Kidney (tissue), 14 donors: ENCODE data around the gene PRDX6. TPM values are rescaled to one million over a fixed set of nuclear protein-coding genes. Genes with fewer than 3 reads are reported as not detected.
A peak's percentile ranks its signal among the peaks of the same experiment; 100 is the strongest.
"Not testable (repeated sequence)": the region's sequence is repeated elsewhere in the genome, so short reads cannot be mapped to it uniquely, and the experiment has no call there.

ENCODE experiments used
- DNase-seq, 5 donors: peaks; one replicate each; pipeline ENCODE4 v3.0.0-alpha.2; 2013 to 2020
- FAIRE-seq: peaks from 2 replicates; lab custom pipeline; 2012; peaks lifted over from hg19 to GRCh38; lab: Jason Lieb, UNC
- H3K27ac ChIP-seq, 2 donors: one replicate each; pipeline ENCODE4 v1.7.0; 2013; ENCODE audit warnings: low read depth in 2 of 2, low read length in 2 of 2, inconsistent platforms in 1 of 2
- H3K27me3 ChIP-seq: one replicate; pipeline ENCODE4 v1.7.1; 2013; ENCODE audit warnings: low read length, inconsistent platforms; ENCODE audit not compliant: control insufficient read depth, insufficient read depth
- H3K36me3 ChIP-seq, 3 donors: one replicate each; pipeline versions ENCODE4 v1.7.0 to v1.7.1; 2013; ENCODE audit warnings: low read length in 3 of 3, control low read depth in 1 of 3, inconsistent platforms in 1 of 3; ENCODE audit not compliant: insufficient read depth in 3 of 3, control insufficient read depth in 2 of 3
- H3K4me1 ChIP-seq, 3 donors: one replicate each; pipeline versions ENCODE4 v1.7.0 to v1.7.1; 2013; ENCODE audit warnings: low read length in 3 of 3, inconsistent platforms in 1 of 3, low read depth in 1 of 3; ENCODE audit not compliant: control insufficient read depth in 2 of 3, insufficient read depth in 2 of 3
- H3K4me3 ChIP-seq, 3 donors: one replicate each; pipeline versions ENCODE4 v1.7.0 to v1.8.1; 2013; ENCODE audit warnings: low read length in 3 of 3, control low read depth in 1 of 3, inconsistent platforms in 1 of 3
- H3K9ac ChIP-seq, 3 donors: one replicate each; pipeline versions ENCODE4 v1.7.0 to v1.7.1; 2013; ENCODE audit warnings: low read length in 3 of 3, control low read depth in 1 of 3, inconsistent platforms in 1 of 3
- H3K9me3 ChIP-seq, 3 donors: one replicate each; pipeline versions ENCODE4 v1.7.0 to v1.7.1; 2013; ENCODE audit warnings: low read length in 3 of 3, control low read depth in 1 of 3, inconsistent platforms in 1 of 3; ENCODE audit not compliant: control insufficient read depth in 2 of 3, insufficient read depth in 1 of 3
- CTCF ChIP-seq: IDR thresholded peaks from 3 replicates; pipeline ENCODE4 v1.5.1; 2012; ENCODE audit warnings: mild to moderate bottlenecking, moderate library complexity, borderline replicate concordance; ENCODE audit not compliant: insufficient read depth; ENCODE audit errors: extremely low read depth
- intact Hi-C: fragments of 100-400 bp; cut with DNase I; formaldehyde crosslinking; loops from one replicate; pipeline ENCODE4 v1.11.1; 2022
- polyA plus RNA-seq: library from polyadenylated mRNA; stranded (reverse); fragments of 350-450 nt; fragmentation: Illumina TruSeq; extraction: RNeasy Lipid Tissue Mini Kit (QIAGEN cat#74804); gene quantifications from one replicate; pipeline ENCODE4 v1.2.3, GENCODE V29; 2014; ENCODE audit warnings: low read depth, low replicate concordance; ENCODE audit not compliant: insufficient read depth
- total RNA-seq: library from RNA; stranded (reverse); fragmentation: NEBNext Ultra II Directional; extraction: Animal tissue kit (Norgen Biotek cat#: 25700); gene quantifications from one replicate; pipeline ENCODE4 v1.2.1, GENCODE V29; 2021
- donor health status: control.
- donor health status: control.
- donor health status: control.
- donor health status: control.
- donor health status: control.
- donor health status: DM: yes; HTN: yes; CAD: no.
- donor health status: Normal renal cell carcinoma (clear cell type).

PRDX6 gene
- total and polyA plus RNA-seq, 2 donors from 2014 or later = 280 to 563 TPM

GRCh38 chr1:173474097-173474779 lies 2.9 kb upstream of the PRDX6 start:
- no peaks in the 10 kb centered on the region for H3K27me3 ChIP-seq
- FAIRE-seq (no peak), DNase-seq (peak in 1 of 5 donors; percentile 1)
- peak overlapping the region in 1 of 3 donors; percentile 44 for H3K9ac ChIP-seq
- no peaks in the 10 kb centered on the region for H3K36me3 ChIP-seq
- H3K4me3 ChIP-seq = no peak overlapping the region
- intact Hi-C loops = no loop called here
- no peak for TF ChIP-seq CTCF
- peaks cover 2 to 23% (median 19%) of the 10 kb centered on the region in 3 donors for H3K4me1 ChIP-seq
- no peaks in the 10 kb centered on the region for H3K9me3 ChIP-seq
- H3K27ac ChIP-seq = peak overlapping the region; percentile 44 to 59

- H3K4me3 ChIP-seq, FAIRE-seq, H3K36me3 ChIP-seq, H3K9ac ChIP-seq, H3K27me3 ChIP-seq, H3K9me3 ChIP-seq, intact Hi-C loops, H3K27ac ChIP-seq: not testable (repeated sequence)
- DNase-seq = peak in 1 of 5 donors; percentile 55
- H3K4me1 ChIP-seq = peaks cover 2 to 27% (median 24%) of the 10 kb centered on the region in 3 donors
These were observed 2.2 kb upstream of the PRDX6 start for GRCh38 chr1:173474780-173475421.

- H3K9ac ChIP-seq = no peak overlapping the region
- DNase-seq = no peak
- TF ChIP-seq CTCF = no peak
- FAIRE-seq = no peak
- no peaks in the 10 kb centered on the region for H3K9me3 ChIP-seq
- peaks cover 0 to 5% (median 3%) of the 10 kb centered on the region in 3 donors for H3K36me3 ChIP-seq
- intact Hi-C loops = no loop called here
- no peaks in the 10 kb centered on the region for H3K27me3 ChIP-seq
- peak overlapping the region in 2 of 3 donors; percentile 80 to 91 for H3K4me3 ChIP-seq
- H3K27ac ChIP-seq = no peak overlapping the region
- H3K4me1 ChIP-seq = peaks cover 2 to 27% (median 24%) of the 10 kb centered on the region in 3 donors
These were observed 1.5 kb upstream of the PRDX6 start for GRCh38 chr1:173475564-173476196.

GRCh38 chr1:173476197-173476664 lies 904 bp upstream of the PRDX6 start:
- no peaks in the 10 kb centered on the region for H3K9me3 ChIP-seq
- peak overlapping the region; percentile 76 to 87 (median 83) for H3K9ac ChIP-seq
- DNase-seq = peak in 2 of 5 donors; percentile 3 to 47
- no peaks in the 10 kb centered on the region for H3K27me3 ChIP-seq
- intact Hi-C loops = no loop called here
- H3K36me3 ChIP-seq = peaks cover 1 to 7% (median 6%) of the 10 kb centered on the region in 3 donors
- FAIRE-seq = no peak
- no peak for TF ChIP-seq CTCF
- H3K4me3 ChIP-seq = peak overlapping the region; percentile 80 to 91 (median 86)
- peaks cover 2 to 28% (median 24%) of the 10 kb centered on the region in 3 donors for H3K4me1 ChIP-seq
- peak overlapping the region; percentile 88 to 92 for H3K27ac ChIP-seq
